Measurements from ENCODE around the gene PHRF1.

DNA sequence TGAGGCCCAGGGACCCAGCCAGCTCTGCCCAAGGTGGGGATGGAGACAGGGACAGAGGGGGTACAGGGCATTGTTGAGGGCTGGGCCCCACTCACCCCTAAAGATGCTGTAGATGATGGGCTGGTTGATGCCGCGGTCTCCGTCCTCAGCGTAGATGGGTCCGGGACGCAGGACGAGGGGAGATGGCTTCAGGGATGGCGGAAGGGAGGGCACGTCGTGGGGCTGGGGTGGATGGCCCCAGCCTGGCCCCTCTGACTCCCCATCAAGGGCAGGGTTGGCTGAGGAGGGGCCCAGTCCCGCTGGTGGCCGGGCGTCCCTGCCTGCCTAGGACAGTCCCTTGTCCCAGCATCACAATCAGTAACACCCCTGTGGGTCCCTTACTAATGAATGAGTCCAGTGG is 43.9 kb downstream of the PHRF1 start:
- TF ChIP-seq CTCF (IDR thresholded peaks at IDR 0.05; ENCODE audit: extremely low read depth in 1 of 2, insufficient read depth in 1 of 2, low read depth in 1 of 2, low read length in 2 of 2), result no peak
- no peak for TF ChIP-seq EZH2 (IDR thresholded peaks at IDR 0.05; ENCODE audit: borderline replicate concordance, low read depth, low read length, severe bottlenecking)
- no peak for TF ChIP-seq POLR2AphosphoS5 (IDR thresholded peaks at IDR 0.05; ENCODE audit: insufficient read depth, low read depth, low read length)
- TF ChIP-seq POLR2A (IDR thresholded peaks at IDR 0.05; ENCODE audit: low read depth, low read length), result no peak
- no peak for TF ChIP-seq JUN (IDR thresholded peaks at IDR 0.05; ENCODE audit: borderline replicate concordance, insufficient read depth, insufficient read length, low read depth)
- TF ChIP-seq, protein P1, sequence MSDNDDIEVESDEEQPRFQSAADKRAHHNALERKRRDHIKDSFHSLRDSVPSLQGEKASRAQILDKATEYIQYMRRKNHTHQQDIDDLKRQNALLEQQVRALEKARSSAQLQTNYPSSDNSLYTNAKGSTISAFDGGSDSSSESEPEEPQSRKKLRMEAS (IDR thresholded peaks at IDR 0.05; ENCODE audit: insufficient read depth, insufficient read length), result no peak
- no peak for TF ChIP-seq MYC (IDR thresholded peaks at IDR 0.05; ENCODE audit: low read depth, low read length)
- no peak for TF ChIP-seq GATA2 (IDR thresholded peaks at IDR 0.05; ENCODE audit: insufficient read depth, insufficient read length, low read depth, low read length)
